ENCODE results near the gene KSR2. TPM values are rescaled to one million over a fixed set of nuclear protein-coding genes. Genes with fewer than 3 reads are reported as not detected.

Gene KSR2
- total and polyA plus RNA-seq, 2 donors (not counting 3 experiments of a cell fraction or from before 2014, with no cell fraction given) = 2.1 to 5.2 TPM

DNA sequence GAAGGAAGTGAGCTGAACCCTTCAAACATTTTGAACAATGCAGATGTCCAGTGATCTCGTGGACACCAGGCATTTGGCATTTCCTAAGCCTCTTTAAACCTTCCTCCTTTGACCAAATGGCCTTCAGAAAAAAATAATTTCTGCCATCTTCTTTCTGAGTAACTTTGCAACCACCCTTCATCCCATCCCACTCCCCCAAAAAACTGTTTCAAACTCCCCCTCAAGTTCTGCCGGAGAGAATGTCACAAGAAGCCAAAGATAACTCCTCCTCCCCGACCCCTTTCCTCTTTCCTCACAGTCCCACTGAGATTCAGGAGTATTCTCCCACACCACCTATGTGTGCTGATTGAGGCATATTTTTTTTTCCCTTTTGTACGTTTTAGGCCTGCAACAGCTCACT, 1.7 kb downstream of the KSR2 start:
- H3K9me3 ChIP-seq (replicated peaks; ENCODE audit: control insufficient read depth, insufficient read depth, low read length) = no peaks in the 10 kb centered on the region
- DNase-seq (ENCODE audit: low read depth, low spot score) (no peak), FAIRE-seq (no peak)
- H3K27ac ChIP-seq (ENCODE audit: insufficient read depth, low read depth, low read length) = no peak overlapping the region
- dilution Hi-C loops (cut with MboI; ENCODE audit: extremely low pct_ligation_motif_present, low sequenced_read_pairs) = no loop called here
- H3K9ac ChIP-seq (replicated peaks; ENCODE audit: extremely low read depth, insufficient read depth, low read length) = no peak overlapping the region
- H3K36me3 ChIP-seq (ENCODE audit: control insufficient read depth in 2 of 2, extremely low read depth in 1 of 2, insufficient read depth in 2 of 2, low read length in 2 of 2) = no peaks in the 10 kb centered on the region
- peaks cover 17 to 20% of the 10 kb centered on the region in 2 experiments for H3K27me3 ChIP-seq (ENCODE audit: control insufficient read depth in 2 of 2, insufficient read depth in 2 of 2, low read length in 2 of 2)
- H3K4me2 ChIP-seq (ENCODE audit: insufficient read depth, low read length) = no peak overlapping the region
- no peaks in the 10 kb centered on the region for H4K20me1 ChIP-seq (replicated peaks; ENCODE audit: control insufficient read depth, extremely low read depth, insufficient read depth, low read length)
- TF ChIP-seq EZH2 (IDR thresholded peaks at IDR 0.05; ENCODE audit: borderline replicate concordance, low read depth, low read length, severe bottlenecking) = no peak
- no peak overlapping the region for H2AFZ ChIP-seq (ENCODE audit: low read depth, low read length)
- H3K4me1 ChIP-seq (ENCODE audit: control insufficient read depth, extremely low read depth, insufficient read depth, low read length) = no peaks in the 10 kb centered on the region
- ChIA-PET CTCF (no interaction called here), POLR2A (no interaction called here)
- intact Hi-C loops (cut with micrococcal nuclease) = no loop called here
- no TSS peak for BruUV-seq (replicated peaks)
- H3K4me3 ChIP-seq (replicated peaks in 1 of 3; ENCODE audit: insufficient read depth in 1 of 3, low read depth in 1 of 3, low read length in 3 of 3) = no peak overlapping the region
- H3K9me1 ChIP-seq (replicated peaks; ENCODE audit: control insufficient read depth, extremely low read depth, insufficient read depth, low read length) = no peaks in the 10 kb centered on the region
- H3K79me2 ChIP-seq (ENCODE audit: control insufficient read depth, insufficient read depth, low read length) = no peaks in the 10 kb centered on the region

- Histone ChIP-seq H3K9me1 (replicated peaks; ENCODE audit: control insufficient read depth, extremely low read depth, insufficient read depth, low read length) (no peaks in the 10 kb centered on the region), H3K79me2 (ENCODE audit: control insufficient read depth, insufficient read depth, low read length) (no peaks in the 10 kb centered on the region), H3K4me2 (ENCODE audit: insufficient read depth, low read length) (no peak overlapping the region), H3K27ac (ENCODE audit: insufficient read depth, low read depth, low read length) (no peak overlapping the region), H3K27me3 (ENCODE audit: control insufficient read depth in 2 of 2, insufficient read depth in 2 of 2, low read length in 2 of 2) (peaks cover 17 to 20% of the 10 kb centered on the region in 2 experiments), H3K4me3 (replicated peaks in 1 of 3; ENCODE audit: insufficient read depth in 1 of 3, low read depth in 1 of 3, low read length in 3 of 3) (no peak overlapping the region), H2AFZ (ENCODE audit: low read depth, low read length) (no peak overlapping the region), H3K36me3 (ENCODE audit: control insufficient read depth in 2 of 2, extremely low read depth in 1 of 2, insufficient read depth in 2 of 2, low read length in 2 of 2) (no peaks in the 10 kb centered on the region), H4K20me1 (replicated peaks; ENCODE audit: control insufficient read depth, extremely low read depth, insufficient read depth, low read length) (no peaks in the 10 kb centered on the region), H3K9ac (replicated peaks; ENCODE audit: extremely low read depth, insufficient read depth, low read length) (no peak overlapping the region), H3K4me1 (ENCODE audit: control insufficient read depth, extremely low read depth, insufficient read depth, low read length) (no peaks in the 10 kb centered on the region), H3K9me3 (replicated peaks; ENCODE audit: control insufficient read depth, insufficient read depth, low read length) (no peaks in the 10 kb centered on the region)
- dilution Hi-C loops (cut with MboI; ENCODE audit: extremely low pct_ligation_motif_present, low sequenced_read_pairs) (no loop called here), intact Hi-C loops (cut with micrococcal nuclease) (no loop called here)
- ChIA-PET CTCF (no interaction called here), POLR2A (no interaction called here)
- TF ChIP-seq POLR2A (IDR thresholded peaks at IDR 0.05; ENCODE audit: low read depth, low read length) (no peak), CTCF (IDR thresholded peaks at IDR 0.05; ENCODE audit: extremely low read depth in 1 of 2, insufficient read depth in 1 of 2, low read depth in 1 of 2, low read length in 2 of 2) (no peak), GATA2 (IDR thresholded peaks at IDR 0.05; ENCODE audit: insufficient read depth, insufficient read length, low read depth, low read length) (no peak), MYC (IDR thresholded peaks at IDR 0.05; ENCODE audit: low read depth, low read length) (no peak), MAX (IDR thresholded peaks at IDR 0.05; ENCODE audit: insufficient read depth, insufficient read length) (no peak), EZH2 (IDR thresholded peaks at IDR 0.05; ENCODE audit: borderline replicate concordance, low read depth, low read length, severe bottlenecking) (no peak), FOS (IDR thresholded peaks at IDR 0.05; ENCODE audit: borderline replicate concordance, insufficient read depth, low read length) (no peak), POLR2AphosphoS5 (IDR thresholded peaks at IDR 0.05; ENCODE audit: insufficient read depth, low read depth, low read length) (no peak), JUN (IDR thresholded peaks at IDR 0.05; ENCODE audit: borderline replicate concordance, insufficient read depth, insufficient read length, low read depth) (no peak)
- DNase-seq (ENCODE audit: low read depth, low spot score) (no peak), FAIRE-seq (no peak)
- no TSS peak for BruUV-seq (replicated peaks)
These were observed 2.3 kb downstream of the KSR2 start for GRCh38 chr12:117966511-117966910.

All from endothelial cell of umbilical vein (primary cell).